HTERT RPE-1 (cell line): Measurements from ENCODE around the gene GIMAP4.
"Not testable (repeated sequence)": the region's sequence is repeated elsewhere in the genome, so short reads cannot be mapped to it uniquely, and the experiment has no call there.

Experiments used
- in situ Hi-C: fragments of 300-500 bp; cut with MboI; formaldehyde crosslinking; loops from 4 replicates; pipeline ENCODE4 v1.14.3; 2020; ENCODE audit warnings: low sequenced_read_pairs

Gene GIMAP4

DNA sequence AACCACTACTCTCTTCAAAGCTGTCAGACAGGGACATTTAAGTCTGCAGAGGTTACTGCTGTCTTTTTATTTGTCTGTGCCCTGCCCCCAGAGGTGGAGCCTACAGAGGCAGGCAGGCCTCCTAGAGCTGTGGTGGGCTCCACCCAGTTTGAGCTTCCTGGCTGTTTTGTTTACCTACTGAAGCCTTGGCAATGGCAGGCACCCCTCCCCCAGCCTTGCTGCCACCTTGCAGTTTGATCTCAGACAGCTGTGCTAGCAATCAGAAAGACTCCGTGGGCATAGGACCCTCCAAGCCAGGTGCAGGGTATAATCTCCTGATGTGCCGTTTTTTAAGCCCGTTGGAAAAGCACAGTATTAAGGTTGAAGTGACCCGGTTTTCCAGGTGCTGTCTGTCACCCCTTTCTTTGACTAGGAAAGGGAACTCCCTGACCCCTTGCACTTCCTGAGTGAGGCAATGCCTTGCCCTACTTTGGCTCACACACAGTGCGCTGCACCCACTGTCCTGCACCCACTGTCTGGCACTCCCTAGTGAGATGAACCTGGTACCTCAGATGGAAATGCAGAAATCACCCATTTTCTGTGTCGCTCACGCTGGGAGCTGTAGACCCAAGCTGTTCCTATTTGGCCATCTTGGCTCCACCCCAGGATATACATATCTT, 12.9 kb downstream of the GIMAP4 start:
- in situ Hi-C loops, result not testable (repeated sequence)

- in situ Hi-C loops, result no loop called here
Measured at GRCh38 chr7:150580638-150581394, 13.6 kb downstream of the GIMAP4 start.

DNA sequence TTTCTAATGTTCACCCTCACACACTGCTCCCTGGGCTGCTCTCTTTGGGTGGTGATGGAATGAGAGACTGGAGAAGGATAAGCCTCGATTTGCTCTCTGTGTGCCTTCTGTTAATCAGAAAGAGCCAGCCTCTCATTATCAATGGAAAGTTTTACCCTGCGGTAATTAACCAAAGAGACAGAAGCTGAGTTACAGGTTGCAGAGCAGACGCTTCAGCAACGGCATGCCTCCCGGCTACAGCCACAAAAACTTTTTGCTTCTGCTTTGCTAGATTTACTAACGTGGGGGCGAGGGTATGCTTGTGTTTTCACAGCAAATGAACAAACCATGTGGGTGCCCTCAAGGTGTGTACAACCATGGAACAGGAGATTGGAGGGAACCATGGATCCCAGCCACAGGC, 18.0 kb downstream of the GIMAP4 start:
- in situ Hi-C loops, result no loop called here

GRCh38 chr7:150586068-150586784, 19.0 kb downstream of the GIMAP4 start:
- in situ Hi-C loops, result no loop called here

- in situ Hi-C loops, result no loop called here
Measured at GRCh38 chr7:150586785-150587152, 19.6 kb downstream of the GIMAP4 start.

DNA sequence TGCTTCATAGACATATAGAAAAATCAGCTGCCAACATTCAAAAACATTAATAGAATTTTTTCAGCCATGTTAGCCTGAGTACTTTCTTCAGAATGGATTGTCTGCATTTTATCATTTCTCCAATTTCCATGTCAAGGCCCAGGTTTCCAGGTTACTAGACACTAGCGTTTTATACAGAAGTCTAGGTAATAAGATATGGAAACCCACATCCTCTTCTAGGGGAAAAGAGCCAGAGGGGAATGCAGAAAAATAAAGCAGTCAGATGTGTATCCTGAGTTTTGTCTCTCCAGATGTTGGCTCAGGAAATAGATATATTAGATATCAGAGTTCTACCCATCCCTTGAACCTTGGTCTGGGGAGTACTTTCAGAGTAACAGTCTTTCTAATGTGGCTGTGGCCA, 20.4 kb downstream of the GIMAP4 start:
- in situ Hi-C loops, result no loop called here

GRCh38 chr7:150594805-150595204, 27.6 kb downstream of the GIMAP4 start:
- in situ Hi-C loops, result no loop called here

- in situ Hi-C loops, result no loop called here
Measured at GRCh38 chr7:150595361-150595760, 28.2 kb downstream of the GIMAP4 start.

- in situ Hi-C loops, result not testable (repeated sequence)
Measured at GRCh38 chr7:150603600-150603999, 36.4 kb downstream of the GIMAP4 start.

- in situ Hi-C loops, result no loop called here
Measured at GRCh38 chr7:150610233-150610632, 43.0 kb downstream of the GIMAP4 start.

DNA sequence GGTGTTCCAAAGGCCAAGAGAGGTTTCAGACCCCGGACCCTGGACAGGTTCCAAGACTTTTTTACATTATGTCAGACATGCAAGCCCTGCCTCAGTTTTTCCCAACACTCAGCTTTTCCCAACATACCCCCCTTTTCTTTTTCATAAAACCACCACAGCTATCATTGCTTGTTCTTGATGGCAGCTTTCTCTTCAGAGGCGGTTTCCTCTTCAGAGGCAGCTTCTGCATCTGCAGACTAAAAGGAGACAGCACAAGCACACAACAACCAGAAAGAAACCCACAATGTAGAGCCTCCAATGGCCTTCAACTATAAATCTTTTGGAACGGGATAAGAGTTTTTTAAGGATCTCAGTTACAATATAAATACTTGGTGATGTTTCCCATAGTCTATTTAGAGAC, 45.7 kb downstream of the GIMAP4 start:
- in situ Hi-C loops, result no loop called here

- in situ Hi-C loops, result no loop called here
Measured at GRCh38 chr7:150613880-150614279, 46.7 kb downstream of the GIMAP4 start.

- in situ Hi-C loops, result not testable (repeated sequence)
Measured at GRCh38 chr7:150614426-150614825, 47.2 kb downstream of the GIMAP4 start.

GRCh38 chr7:150615221-150615755, 48.1 kb downstream of the GIMAP4 start:
- in situ Hi-C loops, result not testable (repeated sequence)

GRCh38 chr7:150620061-150620460, 52.9 kb downstream of the GIMAP4 start:
- in situ Hi-C loops, result no loop called here

GRCh38 chr7:150620617-150621371, 53.6 kb downstream of the GIMAP4 start:
- in situ Hi-C loops, result no loop called here

DNA sequence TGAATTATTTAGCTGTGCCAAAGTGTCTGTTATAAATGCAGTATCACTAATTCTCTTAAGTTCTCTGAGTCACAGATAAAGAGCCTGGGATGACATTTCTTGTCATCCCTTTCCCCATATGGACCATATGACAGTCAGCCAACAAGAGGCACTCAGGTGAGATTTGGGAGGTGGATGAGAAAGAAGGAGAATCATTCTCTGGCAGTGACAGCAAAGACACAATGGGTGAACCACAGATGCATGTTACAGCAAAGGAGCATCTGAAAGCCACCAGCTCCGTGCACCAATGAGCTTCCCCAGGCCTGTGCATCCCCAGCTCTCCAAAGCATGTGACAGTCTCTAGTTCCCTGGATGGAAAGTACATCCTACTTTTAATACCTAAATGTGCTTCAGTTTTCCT, 54.2 kb downstream of the GIMAP4 start:
- in situ Hi-C loops, result no loop called here
